AG08395 (cell line): Measurements from ENCODE around the gene PEA15.

Experiments
- DNase-seq: peaks from one replicate; pipeline ENCODE4 v3.0.0; 2012; ENCODE audit warnings: mixed read lengths, low spot score

Gene PEA15

DNA sequence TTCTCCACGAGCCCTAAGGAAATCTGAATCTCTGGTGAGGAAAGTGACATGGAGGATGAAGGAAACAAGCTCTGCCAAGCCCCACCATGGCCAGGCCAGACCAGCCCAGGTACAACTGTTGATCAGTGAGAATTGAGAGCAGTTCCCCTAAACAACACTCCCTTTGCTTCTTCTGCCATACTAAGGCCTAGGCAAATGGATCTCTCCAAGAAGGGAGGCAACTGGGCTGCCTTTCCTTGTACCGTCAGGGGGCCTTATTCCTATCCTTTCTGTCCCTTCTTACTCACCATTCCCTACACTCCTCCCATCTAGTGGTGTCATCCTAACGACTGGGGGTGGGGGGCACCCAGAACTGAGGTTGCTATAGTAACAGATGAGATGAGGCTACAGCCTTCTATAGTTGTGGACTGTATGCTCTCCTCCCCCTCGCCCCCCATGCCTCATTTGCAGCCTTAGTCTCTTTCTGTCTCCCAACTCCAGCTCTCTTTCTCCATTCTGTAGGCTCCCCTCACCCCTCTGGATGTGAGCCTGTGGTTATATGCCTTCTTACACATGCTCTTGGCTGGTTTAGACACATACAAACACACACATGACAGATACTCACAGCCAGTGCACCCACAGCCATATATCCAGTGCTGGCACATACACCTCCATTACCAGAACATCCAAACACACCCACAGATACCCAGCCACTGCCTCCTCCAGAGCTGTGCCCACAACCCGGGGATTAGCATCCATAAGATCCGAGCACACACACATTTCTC, 3.6 kb downstream of the PEA15 start:
- DNase-seq: no peak

DNA sequence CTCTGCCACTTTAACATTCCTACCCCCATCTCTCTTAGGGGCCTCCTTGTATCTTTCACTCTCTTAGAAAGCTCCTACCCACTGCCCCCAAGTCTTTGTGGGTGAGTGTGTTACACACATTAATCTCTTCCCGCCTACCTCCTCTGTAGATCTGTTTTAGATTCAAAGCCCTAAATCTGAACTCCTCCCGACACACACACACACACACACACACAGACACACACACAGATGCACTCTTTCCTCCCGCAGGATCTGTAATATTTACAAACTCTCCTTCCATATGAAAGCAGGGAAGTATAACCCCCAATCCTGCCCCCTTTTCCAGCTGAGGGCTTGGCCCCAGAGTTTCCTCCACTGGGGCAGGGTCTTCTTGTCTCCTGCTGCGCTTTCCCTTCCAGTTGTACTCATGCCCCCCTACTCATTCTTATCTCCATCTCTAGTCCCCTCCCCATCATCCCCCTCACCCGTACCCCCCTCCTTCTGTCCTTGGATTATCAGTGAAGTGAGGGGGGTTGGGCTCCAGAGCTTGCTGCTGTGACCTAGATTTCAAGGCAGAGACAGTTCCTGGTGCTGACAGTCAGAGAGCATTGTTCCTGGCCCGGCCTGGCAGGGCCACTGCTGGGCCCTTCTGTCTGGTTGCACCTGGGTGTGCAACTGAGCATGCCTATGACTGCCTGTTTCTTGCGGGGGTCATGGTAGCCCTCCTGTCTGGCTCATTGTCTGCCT, 4.3 kb downstream of the PEA15 start:
- DNase-seq: no peak

DNA sequence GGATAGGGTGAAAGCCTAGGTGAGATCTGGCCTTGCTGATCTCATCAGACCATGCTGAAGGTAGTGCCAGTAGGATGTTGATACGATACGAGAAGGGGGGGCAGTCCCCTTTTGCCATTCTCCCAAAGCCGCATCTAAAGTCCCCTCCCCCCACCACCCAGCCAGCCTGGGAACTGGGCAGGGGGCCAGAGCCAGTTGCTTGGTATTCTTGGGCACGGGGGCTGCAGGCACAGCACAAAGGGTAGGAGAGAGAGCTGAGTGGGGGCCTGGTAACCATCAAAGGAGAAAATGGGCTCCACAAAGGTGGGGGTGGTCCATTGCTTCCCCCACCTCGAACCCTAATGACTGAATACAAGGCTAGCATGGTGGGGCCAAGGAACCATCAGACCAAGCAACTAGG, 5.4 kb downstream of the PEA15 start:
- DNase-seq: no peak

DNA sequence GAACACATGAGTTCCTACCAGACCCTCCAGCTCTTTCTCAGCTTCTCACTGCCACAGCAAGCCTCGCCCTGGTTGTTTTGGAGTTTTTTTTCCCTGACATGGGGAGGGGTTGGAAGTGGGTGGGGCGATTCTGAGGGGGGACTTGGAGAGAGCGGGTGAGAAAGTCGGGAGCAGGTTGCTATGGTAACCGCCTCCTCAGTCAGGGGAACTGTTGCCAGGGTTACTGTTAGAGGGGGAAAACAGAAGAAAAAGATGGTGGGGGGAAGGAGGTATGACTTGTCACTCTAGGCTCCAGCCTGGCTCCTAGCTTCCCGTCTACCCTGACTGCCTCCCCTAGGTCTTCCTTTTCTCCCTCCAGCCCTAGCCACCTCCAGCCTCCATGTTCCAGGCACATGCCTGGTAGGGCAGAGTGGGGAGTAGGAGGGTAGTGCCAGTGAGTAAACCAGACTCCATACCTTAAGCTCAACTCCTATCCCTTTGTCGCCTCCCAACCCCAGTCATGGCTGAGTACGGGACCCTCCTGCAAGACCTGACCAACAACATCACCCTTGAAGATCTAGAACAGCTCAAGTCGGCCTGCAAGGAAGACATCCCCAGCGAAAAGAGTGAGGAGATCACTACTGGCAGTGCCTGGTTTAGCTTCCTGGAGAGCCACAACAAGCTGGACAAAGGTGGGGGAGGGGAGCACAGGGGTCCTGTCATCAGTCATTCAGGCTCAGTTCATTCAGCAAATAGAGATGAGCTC, 6.0 kb downstream of the PEA15 start:
- no peak for DNase-seq

DNA sequence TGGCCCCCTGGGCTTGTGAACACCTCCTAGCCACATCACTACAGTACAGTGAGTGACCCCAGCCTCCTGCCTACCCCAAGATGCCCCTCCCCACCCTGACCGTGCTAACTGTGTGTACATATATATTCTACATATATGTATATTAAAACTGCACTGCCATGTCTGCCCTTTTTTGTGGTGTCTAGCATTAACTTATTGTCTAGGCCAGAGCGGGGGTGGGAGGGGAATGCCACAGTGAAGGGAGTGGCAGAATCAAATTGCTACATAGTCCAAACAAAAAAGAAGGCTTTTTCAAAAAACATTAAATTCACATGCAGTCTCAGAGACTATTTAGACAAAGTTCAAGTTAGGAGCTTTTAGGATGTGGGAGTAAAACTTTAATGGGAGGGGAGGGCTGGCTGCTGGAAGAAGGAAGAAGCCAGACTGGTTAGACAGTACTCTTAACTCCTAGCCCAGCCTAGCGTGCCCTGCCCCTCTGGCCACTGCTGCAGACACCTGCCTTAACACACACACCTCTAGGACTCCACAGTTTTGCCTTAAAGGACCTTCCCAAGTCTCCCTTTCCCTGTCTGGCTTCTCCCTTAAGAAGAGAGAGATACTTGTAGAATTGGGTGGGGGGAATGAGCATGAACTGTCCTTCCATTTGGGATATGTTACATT, 9.4 kb downstream of the PEA15 start:
- no peak for DNase-seq

DNA sequence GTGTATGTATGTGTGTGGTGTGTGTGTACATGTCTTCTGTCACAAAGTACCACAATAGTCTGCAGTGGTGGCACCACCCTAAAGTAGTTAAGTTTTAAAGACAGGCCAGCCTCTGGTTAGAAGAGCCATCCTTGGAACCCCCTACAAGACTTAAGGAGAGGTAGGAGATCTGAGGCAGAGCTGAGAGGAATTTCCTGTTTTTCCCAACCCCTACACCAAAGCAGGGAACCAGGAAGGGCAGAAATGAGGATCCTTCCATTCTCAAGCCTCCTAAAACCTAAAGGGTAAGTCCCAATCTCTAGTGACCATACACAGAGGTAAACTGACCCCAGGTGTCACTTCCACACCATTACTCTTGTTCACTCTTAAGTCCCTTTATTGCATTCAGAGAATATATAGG, 11.1 kb downstream of the PEA15 start:
- no peak for DNase-seq

DNA sequence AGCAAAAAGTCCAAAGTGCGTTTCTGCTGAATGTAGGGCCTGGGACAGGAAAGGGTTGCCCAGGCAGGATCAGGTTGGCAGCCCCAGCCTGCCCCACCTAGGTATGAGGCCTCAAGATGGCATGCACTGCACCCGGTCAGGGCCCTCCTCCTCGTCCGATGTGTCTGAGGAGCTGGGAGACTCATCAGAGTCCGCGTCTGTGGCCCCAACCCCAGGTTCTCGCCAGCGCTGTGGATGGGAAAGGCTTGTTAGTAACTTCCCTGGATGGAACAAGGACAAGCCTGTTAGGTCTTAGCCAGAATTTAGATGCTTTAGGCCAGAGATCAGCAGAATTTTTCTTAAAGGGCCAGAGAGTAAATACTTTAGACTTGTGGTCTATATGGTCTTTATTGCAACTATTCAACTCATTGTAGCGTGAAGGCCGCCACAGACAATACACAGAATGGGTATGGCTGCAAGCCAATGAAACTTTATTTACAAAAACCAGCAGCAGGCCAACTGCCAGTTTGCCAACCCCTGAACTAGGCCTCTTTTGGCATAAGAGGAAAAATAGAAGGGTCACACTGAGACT, 12.4 kb downstream of the PEA15 start:
- no peak for DNase-seq

DNA sequence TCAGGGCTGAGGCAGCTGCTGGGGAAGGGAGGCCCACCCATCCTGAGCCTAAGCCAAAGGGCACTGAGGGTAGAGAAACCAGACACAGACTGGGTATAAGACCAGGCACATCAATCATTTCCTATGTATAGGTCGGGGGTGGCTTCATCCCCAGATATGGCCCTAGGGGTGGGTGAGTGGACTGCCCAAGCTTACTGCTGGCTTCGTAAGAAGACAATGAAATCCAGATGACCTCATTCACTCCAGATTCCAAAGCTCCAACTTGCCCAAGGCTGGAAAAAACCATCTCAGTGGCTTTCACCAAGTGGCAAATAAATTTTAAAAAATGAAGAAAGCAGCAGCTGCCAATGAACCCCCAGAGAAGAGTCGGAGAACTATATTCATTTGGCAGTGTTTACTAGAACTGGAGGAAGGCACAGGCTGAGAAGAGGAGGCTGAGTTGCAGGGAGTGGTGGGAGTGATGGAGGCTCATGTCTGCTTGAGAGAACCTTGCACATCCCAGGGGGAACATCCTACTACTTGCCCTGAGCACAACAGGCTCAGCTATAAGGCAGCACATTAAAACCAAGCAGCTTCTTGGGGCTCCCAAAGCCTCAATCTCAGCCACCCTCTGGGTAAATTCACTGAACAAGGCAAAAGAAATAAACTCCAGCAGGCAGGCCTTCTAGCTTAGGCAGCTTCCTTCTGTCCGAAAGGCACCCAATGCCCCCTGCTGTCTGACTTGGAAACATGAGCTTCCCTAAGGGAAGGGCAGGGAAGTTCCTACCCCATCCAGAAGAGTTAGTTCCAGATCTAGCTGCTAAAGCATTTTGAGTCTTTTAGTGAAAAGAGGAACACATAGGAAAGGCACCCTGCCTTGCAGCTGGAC, 14.1 kb downstream of the PEA15 start:
- peak; percentile 77 for DNase-seq

DNA sequence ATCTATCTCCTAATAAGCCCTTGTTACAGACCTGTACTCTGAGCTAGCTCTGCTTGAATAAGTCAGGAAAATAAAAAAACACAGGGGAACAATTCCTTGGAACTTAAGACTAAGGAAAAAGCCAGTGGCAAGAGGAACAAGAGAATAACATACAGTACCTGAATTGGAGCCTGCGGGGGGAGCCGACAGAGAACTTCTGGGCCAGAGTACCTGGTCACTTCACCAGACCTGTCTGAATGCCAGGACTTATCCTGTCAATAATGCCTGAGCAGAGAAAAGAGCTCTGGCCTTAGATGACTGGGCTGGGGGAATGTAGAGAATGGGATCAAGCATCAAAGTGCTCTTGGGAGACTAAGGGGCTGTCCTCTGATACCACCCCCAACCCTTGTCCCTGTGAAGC, 15.1 kb downstream of the PEA15 start:
- DNase-seq: no peak

DNA sequence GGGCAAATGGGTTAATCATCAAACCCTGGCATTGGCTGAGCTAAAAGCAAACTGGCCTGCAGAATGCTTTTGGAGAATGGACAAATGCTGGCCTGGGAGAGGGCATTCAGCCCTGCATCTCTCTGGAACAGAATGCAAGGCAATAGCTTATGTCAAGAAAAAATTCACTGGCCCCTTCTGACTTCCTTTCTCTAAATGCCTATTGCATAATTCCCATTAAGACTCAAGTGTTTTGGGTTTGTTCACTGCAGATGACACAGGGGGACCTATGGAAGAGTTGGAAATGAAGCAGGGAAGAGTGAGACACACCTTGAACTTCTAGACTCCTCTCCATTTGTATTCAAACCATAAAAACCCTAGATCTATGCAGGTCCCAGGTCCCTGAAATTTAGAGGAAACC, 15.9 kb downstream of the PEA15 start:
- DNase-seq: no peak

DNA sequence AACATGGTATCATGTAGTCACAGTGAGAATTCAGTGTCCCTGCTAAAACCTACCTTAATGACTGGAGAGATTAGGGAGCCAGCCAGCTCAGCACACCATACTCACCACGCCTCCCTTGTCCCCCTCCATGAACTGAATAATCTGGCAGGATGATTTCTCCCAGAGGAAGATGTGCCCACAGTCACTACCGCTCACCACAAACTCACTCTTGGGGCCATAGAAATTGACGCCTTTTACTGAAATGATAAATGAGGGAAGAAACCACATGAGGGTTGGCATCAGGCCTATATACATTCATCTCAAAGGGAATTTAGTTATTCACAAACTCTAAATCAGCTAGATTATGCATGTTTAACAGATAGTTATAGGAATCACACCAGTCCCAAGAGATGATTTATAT, 17.4 kb downstream of the PEA15 start:
- no peak for DNase-seq

DNA sequence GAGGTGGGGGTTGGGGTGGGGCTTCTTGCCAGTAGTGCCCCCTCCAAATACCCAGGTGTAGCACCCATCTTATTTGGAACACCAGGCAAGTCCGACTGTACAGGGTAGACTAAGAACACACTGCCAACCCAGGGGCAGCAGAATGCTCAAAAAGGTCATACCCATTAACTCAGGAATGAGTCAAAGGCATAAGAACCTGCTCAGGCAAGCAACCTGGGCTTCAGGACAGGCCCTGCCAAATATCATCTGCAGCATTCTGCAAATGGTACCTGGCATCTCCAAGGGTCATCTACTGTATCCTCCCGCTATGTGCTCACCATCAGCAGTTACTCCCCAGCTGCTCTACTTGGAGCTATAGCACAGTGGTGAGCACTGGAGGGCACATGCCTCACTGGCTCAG, 19.4 kb downstream of the PEA15 start:
- no peak for DNase-seq

DNA sequence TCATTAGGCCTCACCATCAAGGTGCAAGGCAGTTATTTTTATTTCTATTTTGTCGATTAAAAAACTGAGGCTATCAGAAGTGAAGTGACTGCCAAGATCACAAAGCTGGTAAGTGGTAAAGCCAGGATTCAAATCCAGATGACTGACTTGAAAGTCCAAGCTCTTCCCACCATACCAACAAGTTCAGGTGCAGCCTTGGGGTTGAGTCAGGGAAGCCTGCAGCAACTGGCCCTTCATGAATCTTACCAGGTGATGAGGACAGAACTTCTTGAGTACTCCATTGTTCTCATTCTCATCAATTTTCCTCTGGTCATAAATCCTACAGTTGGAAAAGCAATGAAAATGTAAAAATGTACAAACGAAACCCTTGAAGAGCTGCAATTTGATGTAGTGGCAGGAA, 20.2 kb downstream of the PEA15 start:
- DNase-seq: no peak

DNA sequence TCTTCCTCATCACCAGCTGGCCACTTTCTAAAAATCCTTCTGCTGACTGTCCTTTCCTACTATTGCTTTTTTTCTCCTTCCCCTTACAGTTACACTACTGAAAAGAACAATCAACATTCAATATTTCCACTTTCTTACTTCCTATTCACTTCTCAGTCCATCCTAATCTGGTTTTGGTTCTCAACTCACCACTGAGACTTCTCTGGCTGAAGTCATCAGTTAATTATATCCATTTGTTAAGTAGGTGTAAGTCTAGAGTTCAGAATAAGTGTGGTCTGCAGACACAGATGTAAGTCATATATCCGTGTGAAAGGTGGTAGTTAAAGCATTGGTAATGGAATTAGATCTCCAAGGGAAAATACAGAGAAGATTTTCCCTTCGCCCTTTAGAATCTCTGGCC, 21.4 kb downstream of the PEA15 start:
- no peak for DNase-seq

DNA sequence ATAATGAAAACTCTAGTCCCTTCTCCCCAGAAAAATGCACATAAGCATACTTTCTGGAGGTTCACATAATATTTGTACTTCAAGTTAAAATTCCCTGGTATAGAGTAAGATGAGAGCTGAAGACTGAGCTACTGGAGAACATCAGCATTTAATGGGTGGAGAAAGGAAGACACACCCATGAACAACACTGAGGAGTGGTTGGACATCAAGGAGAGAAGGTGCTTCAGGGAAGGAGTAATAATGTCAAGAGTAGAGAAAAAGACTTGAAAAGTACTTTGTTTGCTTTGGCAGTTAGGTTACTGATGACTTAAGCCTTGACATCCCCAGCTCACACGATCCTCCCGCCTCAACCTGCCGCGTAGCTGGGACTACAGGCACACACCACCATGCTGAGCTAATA, 21.9 kb downstream of the PEA15 start:
- no peak for DNase-seq

DNA sequence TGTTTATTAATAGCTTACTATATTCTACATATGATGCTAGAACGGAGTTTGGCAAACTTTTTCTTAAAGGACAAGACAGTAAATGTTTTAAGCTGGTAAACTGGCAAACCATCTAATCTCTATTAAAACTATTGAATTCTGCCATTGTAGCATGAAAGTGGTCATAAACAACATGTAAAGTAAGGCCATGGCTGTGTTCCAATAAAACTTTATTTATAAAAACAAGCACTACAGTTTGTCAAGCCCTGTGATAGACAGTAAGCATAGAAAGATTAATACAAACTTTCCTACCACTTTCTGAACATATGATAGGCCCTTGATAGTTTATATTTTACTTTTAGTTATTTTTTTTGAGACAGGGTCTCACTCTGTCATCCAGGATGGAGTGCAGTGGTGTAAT, 22.4 kb downstream of the PEA15 start:
- DNase-seq: no peak

DNA sequence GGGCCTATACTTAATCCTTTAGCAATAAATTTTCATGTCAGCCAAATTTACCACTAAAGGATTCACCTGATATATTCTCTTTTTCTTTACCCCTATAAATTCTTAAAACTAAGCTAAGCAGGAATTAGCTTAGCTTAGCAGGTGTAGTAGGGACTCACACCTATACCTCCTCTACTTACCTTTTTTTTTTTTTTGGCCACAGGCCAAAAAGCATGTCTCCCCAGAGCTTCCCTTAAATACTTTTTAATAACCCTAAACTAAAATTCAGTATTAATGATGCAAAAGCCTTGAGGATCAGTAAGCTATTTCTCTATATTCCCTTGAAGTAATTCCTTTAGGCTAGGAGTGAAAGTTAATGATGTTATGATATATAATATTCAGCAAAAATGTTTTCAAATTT, 23.2 kb downstream of the PEA15 start:
- DNase-seq: no peak

DNA sequence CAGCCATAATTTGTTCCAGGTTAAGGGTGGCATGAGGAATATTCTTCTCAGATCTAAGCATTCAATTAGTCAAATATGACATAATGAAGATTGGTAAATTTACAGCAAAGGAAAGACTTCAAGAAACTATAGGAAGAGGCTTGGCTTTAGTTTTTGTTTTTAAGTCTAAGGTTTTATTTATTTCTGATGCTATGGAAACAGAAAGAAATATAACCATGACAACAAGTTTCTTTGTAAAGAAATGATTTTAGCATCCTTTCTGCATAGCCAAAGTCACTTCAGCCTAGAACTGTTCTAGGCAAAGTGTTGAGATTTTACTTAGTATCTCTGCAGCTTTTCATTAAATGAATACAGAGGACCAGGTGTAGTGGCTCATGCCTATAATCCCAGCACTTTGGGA, 27.7 kb downstream of the PEA15 start:
- no peak for DNase-seq

DNA sequence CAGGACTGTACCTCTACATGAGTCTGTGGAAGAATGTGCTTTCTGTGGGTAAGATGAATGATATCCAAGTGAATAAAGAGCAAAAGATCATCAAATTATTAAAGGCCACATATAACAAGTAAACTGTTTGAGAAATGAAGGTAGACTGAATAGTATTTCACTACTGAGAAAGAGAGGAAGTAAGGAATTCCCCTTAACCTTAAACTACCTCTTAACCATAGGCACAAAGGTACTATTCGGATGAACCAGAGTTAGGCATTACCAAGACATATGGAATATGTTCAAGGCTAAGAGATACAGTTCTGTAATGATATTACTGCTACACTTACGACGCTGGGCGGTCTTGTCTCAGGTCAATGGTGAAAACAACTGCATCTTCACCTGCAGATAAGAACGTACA, 31.6 kb downstream of the PEA15 start:
- DNase-seq: no peak

DNA sequence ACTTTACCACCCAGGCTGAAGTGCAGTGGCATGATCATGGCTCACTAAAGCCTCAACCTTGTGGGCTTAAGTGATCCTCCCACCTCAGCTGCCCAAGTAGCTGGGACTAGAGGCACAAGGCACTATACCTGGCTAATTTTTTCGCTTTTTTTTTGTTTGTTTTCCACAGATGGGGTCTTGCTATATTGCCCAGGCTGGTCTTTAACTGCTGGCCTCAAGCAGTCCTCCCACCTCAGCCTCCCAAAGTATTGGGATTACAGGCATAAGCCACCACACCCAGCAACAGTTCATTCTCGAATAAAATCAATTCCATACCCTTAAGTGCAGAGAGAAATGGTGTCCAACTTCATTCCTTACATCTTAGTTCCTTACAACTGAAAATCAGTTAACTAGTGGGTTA, 32.4 kb downstream of the PEA15 start:
- DNase-seq: no peak

DNA sequence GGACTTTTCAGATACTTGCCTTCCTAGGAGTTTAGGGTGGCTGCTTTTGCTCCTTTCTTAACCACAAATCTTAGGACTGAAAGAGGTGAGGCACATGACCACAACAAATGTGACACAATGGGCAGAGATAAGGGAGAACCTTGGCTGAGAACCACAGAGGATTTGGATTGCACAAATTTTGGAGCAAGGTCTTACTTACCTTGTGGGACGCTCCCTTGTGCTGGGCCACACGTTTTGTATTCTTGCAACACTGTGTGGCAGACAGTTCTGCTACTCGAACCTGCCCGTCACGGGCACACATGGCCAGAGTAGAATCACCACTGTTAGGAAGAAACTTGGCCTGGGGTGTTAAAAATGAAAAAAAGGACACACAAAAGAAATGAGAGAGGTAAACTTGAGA, 33.2 kb downstream of the PEA15 start:
- no peak for DNase-seq
